ENCODE measurements around the gene TM9SF4. TPM values are rescaled to one million over a fixed set of nuclear protein-coding genes. Genes with fewer than 3 reads are reported as not detected.

The TM9SF4 gene
- total and polyA plus RNA-seq, 4 donors: 18.4 to 46.6 (median 38.5) TPM

DNA sequence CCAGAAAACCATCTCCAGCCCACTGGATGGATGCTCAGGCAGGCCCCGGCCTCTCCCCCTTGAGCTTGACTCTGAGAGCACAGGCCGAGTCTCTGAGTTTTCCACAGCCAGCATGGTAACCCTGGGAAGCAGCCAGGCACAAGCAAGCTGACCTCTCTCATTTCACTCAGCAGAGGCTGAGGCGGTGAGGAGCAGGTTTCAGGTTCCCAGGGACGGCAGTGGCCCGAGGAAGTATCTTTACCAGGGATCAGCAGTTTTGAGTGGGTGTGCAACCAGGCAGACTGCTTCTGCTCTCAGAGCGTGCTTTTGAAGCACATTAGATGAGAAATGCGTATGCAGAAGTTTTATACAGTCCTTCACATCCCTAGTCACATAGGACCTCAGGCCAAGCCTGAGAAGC is 44.8 kb upstream of the TM9SF4 start:
- H3K4me1 ChIP-seq (ENCODE audit: control insufficient read depth in 5 of 5, insufficient read depth in 5 of 5, low read length in 5 of 5): peaks cover 0 to 2% (median 0%) of the 10 kb centered on the region in 5 donors
- no peak for DNase-seq
- no peaks in the 10 kb centered on the region for H3K36me3 ChIP-seq (ENCODE audit: control insufficient read depth in 4 of 4, insufficient read depth in 4 of 4, low read length in 4 of 4)
- H3K27ac ChIP-seq (ENCODE audit: low read depth in 1 of 2, low read length in 1 of 2): no peak overlapping the region
- no peak for ATAC-seq (ENCODE audit: insufficient read depth, low FRiP score)
- no peak overlapping the region for H3K9ac ChIP-seq (ENCODE audit: insufficient read depth in 1 of 2, low read length in 2 of 2)
- H3K9me3 ChIP-seq (ENCODE audit: control insufficient read depth in 4 of 4, insufficient read depth in 3 of 4, low read length in 3 of 4): peaks cover 0 to 4% (median 0%) of the 10 kb centered on the region in 4 donors
- TF ChIP-seq, protein P1, sequence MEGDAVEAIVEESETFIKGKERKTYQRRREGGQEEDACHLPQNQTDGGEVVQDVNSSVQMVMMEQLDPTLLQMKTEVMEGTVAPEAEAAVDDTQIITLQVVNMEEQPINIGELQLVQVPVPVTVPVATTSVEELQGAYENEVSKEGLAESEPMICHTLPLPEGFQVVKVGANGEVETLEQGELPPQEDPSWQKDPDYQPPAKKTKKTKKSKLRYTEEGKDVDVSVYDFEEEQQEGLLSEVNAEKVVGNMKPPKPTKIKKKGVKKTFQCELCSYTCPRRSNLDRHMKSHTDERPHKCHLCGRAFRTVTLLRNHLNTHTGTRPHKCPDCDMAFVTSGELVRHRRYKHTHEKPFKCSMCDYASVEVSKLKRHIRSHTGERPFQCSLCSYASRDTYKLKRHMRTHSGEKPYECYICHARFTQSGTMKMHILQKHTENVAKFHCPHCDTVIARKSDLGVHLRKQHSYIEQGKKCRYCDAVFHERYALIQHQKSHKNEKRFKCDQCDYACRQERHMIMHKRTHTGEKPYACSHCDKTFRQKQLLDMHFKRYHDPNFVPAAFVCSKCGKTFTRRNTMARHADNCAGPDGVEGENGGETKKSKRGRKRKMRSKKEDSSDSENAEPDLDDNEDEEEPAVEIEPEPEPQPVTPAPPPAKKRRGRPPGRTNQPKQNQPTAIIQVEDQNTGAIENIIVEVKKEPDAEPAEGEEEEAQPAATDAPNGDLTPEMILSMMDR (IDR thresholded peaks at IDR 0.05; ENCODE audit: control extremely low read depth, extremely low read depth): no peak
- no peak overlapping the region for H3K4me3 ChIP-seq
- peaks cover 0 to 8% (median 4%) of the 10 kb centered on the region in 3 donors for H3K27me3 ChIP-seq (ENCODE audit: control insufficient read depth in 3 of 3, insufficient read depth in 3 of 3, low read length in 2 of 3)
- 70 to 82% methylated on average over 7 of the region's 7 CpGs for WGBS, 2 donors

DNA sequence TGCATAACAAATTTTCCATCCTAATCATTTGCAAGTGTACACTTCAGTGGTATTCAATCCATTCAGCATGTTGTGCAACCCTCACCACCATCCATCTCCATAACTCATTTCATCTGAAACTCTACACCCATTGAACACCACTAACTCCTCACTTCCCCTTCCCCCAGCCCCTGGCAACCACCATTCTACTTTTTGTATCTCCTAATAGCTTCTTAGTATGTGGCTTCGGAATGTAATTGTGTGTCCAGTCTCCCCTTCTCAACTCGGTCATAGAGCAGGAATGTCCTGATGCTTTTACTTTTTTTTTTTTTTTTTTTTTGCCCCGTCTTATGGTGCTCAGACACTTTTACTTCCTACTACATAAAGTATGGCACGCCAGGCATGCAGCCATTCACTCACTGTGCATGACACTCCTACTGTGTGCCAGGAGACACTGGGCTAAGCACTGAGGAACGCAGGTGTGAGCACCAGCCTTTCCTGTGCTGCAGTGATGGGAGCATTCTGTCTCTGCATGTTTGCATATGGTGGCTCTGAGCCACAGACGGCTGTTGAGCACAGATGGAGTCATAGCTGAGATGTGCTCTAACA is 42.2 kb upstream of the TM9SF4 start:
- WGBS, 2 donors: 62 to 78% methylated on average over 6 of the region's 6 CpGs
- no peak for ATAC-seq (ENCODE audit: insufficient read depth, low FRiP score)
- peaks cover 0 to 7% (median 0%) of the 10 kb centered on the region in 5 donors for H3K4me1 ChIP-seq (ENCODE audit: control insufficient read depth in 5 of 5, insufficient read depth in 5 of 5, low read length in 5 of 5)

DNA sequence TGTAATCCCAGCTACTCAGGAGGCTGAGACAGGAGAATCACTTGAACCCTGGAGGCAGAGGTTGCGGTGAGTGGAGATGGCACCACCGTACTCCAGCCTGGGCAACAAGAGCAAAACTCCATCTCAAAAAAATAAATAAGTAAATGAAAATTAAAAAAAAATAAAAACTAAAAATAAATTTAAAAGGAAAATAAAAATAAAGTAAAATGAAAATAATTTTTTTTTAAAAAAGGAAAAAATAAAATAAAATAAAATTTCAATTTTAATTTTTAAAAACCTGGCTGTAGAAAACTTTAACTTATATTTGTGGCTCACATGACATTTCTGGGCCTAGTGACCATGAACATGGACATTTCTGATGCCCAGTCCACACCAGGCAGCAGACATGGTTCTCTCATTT is 41.3 kb upstream of the TM9SF4 start:
- DNase-seq: no peak
- WGBS, 2 donors: 97 to 100% methylated on average over 2 of the region's 2 CpGs
- peak overlapping the region in 1 of 2 donors; percentile 32 for H3K27ac ChIP-seq (ENCODE audit: low read depth in 1 of 2, low read length in 1 of 2)

More for the DNA sequence above, 42.2 kb upstream of the TM9SF4 start:
- Histone ChIP-seq H3K4me3 (no peak overlapping the region), H3K27ac (ENCODE audit: low read depth in 1 of 2, low read length in 1 of 2) (no peak overlapping the region), H3K27me3 (ENCODE audit: control insufficient read depth in 3 of 3, insufficient read depth in 3 of 3, low read length in 2 of 3) (peaks cover 0 to 5% (median 0%) of the 10 kb centered on the region in 3 donors), H3K9me3 (ENCODE audit: control insufficient read depth in 4 of 4, insufficient read depth in 3 of 4, low read length in 3 of 4) (no peaks in the 10 kb centered on the region), H3K9ac (ENCODE audit: insufficient read depth in 1 of 2, low read length in 2 of 2) (no peak overlapping the region), H3K36me3 (ENCODE audit: control insufficient read depth in 4 of 4, insufficient read depth in 4 of 4, low read length in 4 of 4) (no peaks in the 10 kb centered on the region)
- TF ChIP-seq, protein P1 (IDR thresholded peaks at IDR 0.05; ENCODE audit: control extremely low read depth, extremely low read depth): no peak
- DNase-seq: no peak

More for the DNA sequence above, 41.3 kb upstream of the TM9SF4 start:
- Histone ChIP-seq H3K4me1 (ENCODE audit: control insufficient read depth in 5 of 5, insufficient read depth in 5 of 5, low read length in 5 of 5) (peaks cover 0 to 7% (median 0%) of the 10 kb centered on the region in 5 donors), H3K9me3 (ENCODE audit: control insufficient read depth in 4 of 4, insufficient read depth in 3 of 4, low read length in 3 of 4) (no peaks in the 10 kb centered on the region), H3K36me3 (ENCODE audit: control insufficient read depth in 4 of 4, insufficient read depth in 4 of 4, low read length in 4 of 4) (no peaks in the 10 kb centered on the region), H3K4me3 (no peak overlapping the region), H3K9ac (ENCODE audit: insufficient read depth in 1 of 2, low read length in 2 of 2) (no peak overlapping the region), H3K27me3 (ENCODE audit: control insufficient read depth in 3 of 3, insufficient read depth in 3 of 3, low read length in 2 of 3) (peaks cover 0 to 5% (median 0%) of the 10 kb centered on the region in 3 donors)
- TF ChIP-seq, protein P1 (IDR thresholded peaks at IDR 0.05; ENCODE audit: control extremely low read depth, extremely low read depth): no peak
- ATAC-seq (ENCODE audit: insufficient read depth, low FRiP score): no peak
